Stimulated activated effector memory CD8-positive, alpha-beta T cell treated with anti-CD3 and anti-CD28 coated beads, Interleukin-12 subunit alpha, Interleukin-12 subunit beta, amount 100 ng/mL, for 72 hours (primary cell): ENCODE results near the gene TEX35.
A peak's percentile ranks its signal among the peaks of the same experiment; 100 is the strongest.

Experiments used
- ATAC-seq: fragments of 150-1000 bp; cut with Tn5 transposase; 2 replicates; pipeline ENCODE4 v1.10.0; 2021
- DNase-seq, 2 donors: peaks; one replicate each; pipeline ENCODE4 v3.0.0; 2021 to 2022; ENCODE audit warnings: low spot score in 2 of 2
- H3K27ac Mint-ChIP-seq: one replicate; pipeline ENCODE4 v1.8.0; 2022; ENCODE audit warnings: mild to moderate bottlenecking, mixed read lengths
- H3K36me3 Mint-ChIP-seq: one replicate; pipeline ENCODE4 v1.8.0; 2022; ENCODE audit warnings: mild to moderate bottlenecking, mixed read lengths
- H3K4me1 Mint-ChIP-seq: one replicate; pipeline ENCODE4 v1.8.0; 2022; ENCODE audit warnings: mixed read lengths
- H3K4me3 Mint-ChIP-seq: one replicate; pipeline ENCODE4 v1.8.0; 2022; ENCODE audit warnings: mild to moderate bottlenecking, mixed read lengths
- H3K9me3 Mint-ChIP-seq: one replicate; pipeline ENCODE4 v1.8.0; 2022; ENCODE audit warnings: mixed read lengths

TEX35 gene

GRCh38 chr1:178564086-178564782 lies 51.3 kb downstream of the TEX35 start:
- Mint-ChIP-seq H3K4me1 (no peaks in the 10 kb centered on the region), H3K9me3 (no peaks in the 10 kb centered on the region), H3K27ac (no peak overlapping the region), H3K4me3 (no peak overlapping the region), H3K36me3 (no peaks in the 10 kb centered on the region)
- DNase-seq (no peak), ATAC-seq (no peak)

GRCh38 chr1:178564783-178565180 lies 51.9 kb downstream of the TEX35 start:
- no peaks in the 10 kb centered on the region for H3K4me1 Mint-ChIP-seq
- DNase-seq (no peak), ATAC-seq (no peak)

GRCh38 chr1:178565586-178565985 lies 52.7 kb downstream of the TEX35 start:
- H3K4me3 Mint-ChIP-seq: no peak overlapping the region
- H3K36me3 Mint-ChIP-seq: no peaks in the 10 kb centered on the region
- DNase-seq (peak in 1 of 2 donors; percentile 20), ATAC-seq (no peak)
- no peak overlapping the region for H3K27ac Mint-ChIP-seq
- no peaks in the 10 kb centered on the region for H3K9me3 Mint-ChIP-seq
- H3K4me1 Mint-ChIP-seq: no peaks in the 10 kb centered on the region

More at GRCh38 chr1:178564783-178565180, 51.9 kb downstream of the TEX35 start:
- Mint-ChIP-seq H3K36me3 (no peaks in the 10 kb centered on the region), H3K9me3 (no peaks in the 10 kb centered on the region), H3K27ac (no peak overlapping the region), H3K4me3 (no peak overlapping the region)

GRCh38 chr1:178566187-178566586 lies 53.3 kb downstream of the TEX35 start:
- DNase-seq: peak in 1 of 2 donors; percentile 50
- no peak overlapping the region for H3K4me3 Mint-ChIP-seq

GRCh38 chr1:178571807-178572206 lies 58.9 kb downstream of the TEX35 start:
- H3K4me1 Mint-ChIP-seq: peaks cover 7% of the 10 kb centered on the region
- no peak overlapping the region for H3K27ac Mint-ChIP-seq
- no peak for ATAC-seq
- DNase-seq: no peak
- H3K36me3 Mint-ChIP-seq: no peaks in the 10 kb centered on the region
- no peak overlapping the region for H3K4me3 Mint-ChIP-seq
- no peaks in the 10 kb centered on the region for H3K9me3 Mint-ChIP-seq

More at GRCh38 chr1:178566187-178566586, 53.3 kb downstream of the TEX35 start:
- ATAC-seq: peak; percentile 93
- no peaks in the 10 kb centered on the region for H3K9me3 Mint-ChIP-seq
- no peaks in the 10 kb centered on the region for H3K36me3 Mint-ChIP-seq
- H3K4me1 Mint-ChIP-seq: no peaks in the 10 kb centered on the region
- H3K27ac Mint-ChIP-seq: no peak overlapping the region
